ENCODE data around the gene ZNF646.

The ZNF646 gene

DNA sequence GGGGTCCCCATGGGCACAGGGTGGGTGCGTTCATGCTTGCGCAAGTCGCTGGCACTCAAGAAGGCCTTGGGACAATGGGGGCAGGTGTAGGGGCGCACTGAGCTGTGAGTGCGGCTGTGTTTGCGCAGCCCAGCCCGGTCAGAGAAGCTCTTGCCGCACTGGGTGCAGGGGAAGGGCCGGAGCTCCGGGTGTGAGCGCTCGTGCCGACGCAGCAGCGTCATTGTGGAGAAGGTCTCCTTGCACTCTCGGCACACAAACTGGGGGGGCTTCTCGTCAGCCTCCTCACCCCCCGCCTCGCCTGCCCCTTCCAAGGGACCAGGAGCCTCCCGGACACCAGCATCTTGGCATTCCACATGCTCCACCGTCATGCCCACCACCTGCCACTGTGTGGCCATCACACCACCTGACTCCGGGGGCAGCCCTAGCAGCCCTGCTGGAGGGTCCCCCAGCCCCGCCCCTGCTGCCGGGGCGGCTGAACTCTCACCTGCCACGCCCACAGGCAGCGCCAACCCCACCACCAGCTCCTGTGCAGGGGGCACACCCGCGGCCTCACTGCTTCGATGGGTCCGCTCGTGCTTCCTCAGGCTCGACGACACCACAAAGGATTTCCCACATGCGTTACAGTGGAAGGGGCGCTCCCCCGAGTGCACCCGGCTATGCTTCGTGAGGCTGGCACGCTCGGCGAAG is 13.0 kb upstream of the ZNF646 start:
- DNase-seq (ENCODE audit: low read depth, low spot score), result no peak
- TF ChIP-seq CTCF (IDR thresholded peaks at IDR 0.05; ENCODE audit: insufficient read depth, low read length, missing control alignments), result no peak
- POLR2A ChIA-PET, result interaction anchor here (0.7 kb wide), 1 partner anchor 13 kb away, joined by 4 read pairs; the partner anchor contains the start of genes ZNF646 and ZNF668
- H3K4me3 ChIP-seq (ENCODE audit: low read depth, low read length), result no peak overlapping the region
- CTCF ChIA-PET, result interaction anchor here (0.9 to 1.6 kb wide), 2 partner anchors 10 to 31 kb away, joined by 3 read pairs; no protein-coding TSS in a partner anchor

DNA sequence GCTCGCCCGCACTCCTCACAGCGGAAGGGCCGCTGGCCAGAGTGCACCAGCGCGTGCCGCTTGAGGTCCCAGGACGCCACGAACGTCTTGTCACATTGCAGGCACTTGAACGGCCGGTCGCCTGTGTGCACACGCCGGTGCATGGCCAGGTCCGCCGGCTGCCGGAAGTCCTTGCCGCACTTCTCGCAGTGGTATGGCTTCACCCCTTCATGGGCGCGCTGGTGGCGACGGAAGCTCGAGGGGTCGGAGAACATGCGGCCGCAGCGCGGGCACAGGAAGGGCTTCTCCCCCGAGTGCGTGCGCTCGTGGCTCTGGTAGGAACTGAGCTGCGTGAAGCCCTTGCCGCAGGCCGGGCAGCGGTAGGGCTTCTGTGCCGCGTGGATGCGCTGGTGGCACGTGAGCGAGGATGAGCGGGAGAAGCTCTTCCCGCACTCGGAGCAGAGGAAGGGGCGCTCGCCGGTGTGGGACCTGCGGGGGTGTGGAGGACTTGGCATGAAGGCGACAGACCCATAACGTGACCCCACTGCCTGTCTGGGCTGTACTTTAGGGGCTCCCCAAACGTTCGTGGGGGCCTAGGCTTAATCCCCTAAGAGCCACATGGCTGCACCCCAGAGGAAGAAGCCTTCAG is 12.3 kb upstream of the ZNF646 start:
- ChIA-PET POLR2A (no interaction called here), CTCF (no interaction called here)
- DNase-seq (ENCODE audit: low read depth, low spot score), result no peak
- H3K4me3 ChIP-seq (ENCODE audit: low read depth, low read length), result no peak overlapping the region
- no peak for TF ChIP-seq CTCF (IDR thresholded peaks at IDR 0.05; ENCODE audit: insufficient read depth, low read length, missing control alignments)

- no peak for TF ChIP-seq CTCF (IDR thresholded peaks at IDR 0.05; ENCODE audit: insufficient read depth, low read length, missing control alignments)
- no peak for DNase-seq (ENCODE audit: low read depth, low spot score)
- ChIA-PET CTCF (interaction anchor here (0.6 to 3.0 kb wide), 4 partner anchors 8 to 81 kb away, joined by 3 to 16 read pairs (median 4); partner anchors contain the start of gene HSD3B7), POLR2A (interaction anchor here (1.1 to 1.9 kb wide), 2 partner anchors 8 to 11 kb away, joined by 4 to 7 read pairs; no protein-coding TSS in a partner anchor)
- no peak overlapping the region for H3K4me3 ChIP-seq (ENCODE audit: low read depth, low read length)
These were observed 10.8 kb upstream of the ZNF646 start for GRCh38 chr16:31063495-31063842.

- ChIA-PET CTCF (interaction anchor here (0.6 to 3.0 kb wide), 4 partner anchors 8 to 81 kb away, joined by 3 to 16 read pairs (median 4); partner anchors contain the start of gene HSD3B7), POLR2A (interaction anchor here (0.9 to 1.9 kb wide), 8 partner anchors 9 to 116 kb away, joined by 3 to 28 read pairs (median 4); partner anchors contain the start of genes FUS, HSD3B7, ZNF646 and ZNF668)
- H3K4me3 ChIP-seq (ENCODE audit: low read depth, low read length), result no peak overlapping the region
- DNase-seq (ENCODE audit: low read depth, low spot score), result no peak
- no peak for TF ChIP-seq CTCF (IDR thresholded peaks at IDR 0.05; ENCODE audit: insufficient read depth, low read length, missing control alignments)
These were observed 10.2 kb upstream of the ZNF646 start for GRCh38 chr16:31063843-31064611.

DNA sequence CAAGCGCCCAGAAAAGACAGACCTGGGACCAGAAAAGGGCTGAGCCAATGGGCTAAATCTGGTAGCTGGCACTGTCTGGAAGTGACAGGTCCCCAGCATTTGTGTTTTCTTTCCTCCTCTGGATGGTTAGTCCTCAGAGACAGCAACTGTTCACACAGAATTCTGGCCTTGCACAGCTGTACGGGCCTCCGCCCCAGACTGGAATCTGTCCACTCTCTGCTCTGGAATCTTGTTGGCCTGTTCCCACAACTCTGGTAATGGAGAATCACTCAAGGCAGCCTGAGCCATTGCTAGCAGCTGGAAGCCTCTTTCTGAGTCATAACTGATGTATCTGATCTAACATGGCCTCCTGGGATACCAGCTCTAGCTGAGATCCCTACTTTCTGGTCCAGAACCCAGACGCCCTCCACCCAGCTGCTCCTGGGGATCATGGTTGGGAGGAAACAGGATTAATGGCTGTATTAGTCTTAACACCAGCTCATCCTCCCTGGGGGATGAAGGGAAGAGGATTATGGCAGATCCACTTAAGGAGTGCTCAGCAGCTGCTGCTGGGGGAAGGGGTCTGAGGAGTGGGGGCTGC is 9.2 kb upstream of the ZNF646 start:
- H3K4me3 ChIP-seq (ENCODE audit: low read depth, low read length), result no peak overlapping the region
- ChIA-PET CTCF (interaction anchor here (3.0 kb wide), 1 partner anchor 80 kb away, joined by 16 read pairs; the partner anchor contains the start of gene HSD3B7), POLR2A (interaction anchor here (0.6 to 1.9 kb wide), 9 partner anchors 9 to 140 kb away, joined by 3 to 28 read pairs (median 4); partner anchors contain the start of genes FUS, HSD3B7, ZNF646 and ZNF668)
- TF ChIP-seq CTCF (IDR thresholded peaks at IDR 0.05; ENCODE audit: insufficient read depth, low read length, missing control alignments), result no peak
- DNase-seq (ENCODE audit: low read depth, low spot score), result peak; percentile 82

Measured in AG04449 (cell line).